Measurements from ENCODE around the gene ABT1.

Gene ABT1

GRCh38 chr6:26577720-26578072, 19.1 kb upstream of the ABT1 start:
- TF ChIP-seq CTCF (IDR thresholded peaks at IDR 0.05) = no peak
- Histone ChIP-seq H3K9me3 (no peaks in the 10 kb centered on the region), H3K27me3 (peaks cover 24% of the 10 kb centered on the region), H3K27ac (no peak overlapping the region), H3K4me1 (ENCODE audit: control insufficient read depth in 1 of 2, insufficient read depth in 1 of 2, low read depth in 1 of 2, low read length in 1 of 2) (peaks cover 16 to 22% of the 10 kb centered on the region in 2 experiments), H3K4me3 (ENCODE audit: low read depth in 1 of 2, low read length in 1 of 2) (peak overlapping the region; percentile 42 to 53), H3K36me3 (no peaks in the 10 kb centered on the region)

- no peaks in the 10 kb centered on the region for H3K36me3 ChIP-seq
- TF ChIP-seq CTCF (IDR thresholded peaks at IDR 0.05) = no peak
- no peaks in the 10 kb centered on the region for H3K9me3 ChIP-seq
- H3K4me1 ChIP-seq (ENCODE audit: control insufficient read depth in 1 of 2, insufficient read depth in 1 of 2, low read depth in 1 of 2, low read length in 1 of 2) = peaks cover 16 to 19% of the 10 kb centered on the region in 2 experiments
- peaks cover 30% of the 10 kb centered on the region for H3K27me3 ChIP-seq
- no peak overlapping the region for H3K4me3 ChIP-seq (ENCODE audit: low read depth in 1 of 2, low read length in 1 of 2)
- H3K27ac ChIP-seq = no peak overlapping the region
Observed at GRCh38 chr6:26578279-26578678, 18.5 kb upstream of the ABT1 start.

GRCh38 chr6:26578741-26579140, 18.0 kb upstream of the ABT1 start:
- Histone ChIP-seq H3K27ac (no peak overlapping the region), H3K4me1 (ENCODE audit: control insufficient read depth in 1 of 2, insufficient read depth in 1 of 2, low read depth in 1 of 2, low read length in 1 of 2) (peaks cover 16 to 19% of the 10 kb centered on the region in 2 experiments), H3K4me3 (ENCODE audit: low read depth in 1 of 2, low read length in 1 of 2) (no peak overlapping the region), H3K36me3 (no peaks in the 10 kb centered on the region), H3K9me3 (no peaks in the 10 kb centered on the region), H3K27me3 (peaks cover 35% of the 10 kb centered on the region)
- no peak for TF ChIP-seq CTCF (IDR thresholded peaks at IDR 0.05)

- Histone ChIP-seq H3K27ac (no peak overlapping the region), H3K36me3 (no peaks in the 10 kb centered on the region), H3K4me1 (ENCODE audit: control insufficient read depth in 1 of 2, insufficient read depth in 1 of 2, low read depth in 1 of 2, low read length in 1 of 2) (peaks cover 14 to 16% of the 10 kb centered on the region in 2 experiments), H3K9me3 (no peaks in the 10 kb centered on the region), H3K27me3 (peaks cover 61% of the 10 kb centered on the region), H3K4me3 (ENCODE audit: low read depth in 1 of 2, low read length in 1 of 2) (no peak overlapping the region)
- TF ChIP-seq CTCF (IDR thresholded peaks at IDR 0.05) = no peak
Observed at GRCh38 chr6:26581164-26581915, 15.4 kb upstream of the ABT1 start.

GRCh38 chr6:26588965-26589364, 7.8 kb upstream of the ABT1 start:
- no peaks in the 10 kb centered on the region for H3K36me3 ChIP-seq
- no peaks in the 10 kb centered on the region for H3K9me3 ChIP-seq
- no peak overlapping the region for H3K27ac ChIP-seq
- H3K4me1 ChIP-seq (ENCODE audit: control insufficient read depth in 1 of 2, insufficient read depth in 1 of 2, low read depth in 1 of 2, low read length in 1 of 2) = no peaks in the 10 kb centered on the region
- peaks cover 72% of the 10 kb centered on the region for H3K27me3 ChIP-seq
- H3K4me3 ChIP-seq (ENCODE audit: low read depth in 1 of 2, low read length in 1 of 2) = no peak overlapping the region
- TF ChIP-seq CTCF (IDR thresholded peaks at IDR 0.05) = no peak

All from neutrophil (primary cell).